ENCODE measurements around the gene MAGEA4.

The MAGEA4 gene

DNA sequence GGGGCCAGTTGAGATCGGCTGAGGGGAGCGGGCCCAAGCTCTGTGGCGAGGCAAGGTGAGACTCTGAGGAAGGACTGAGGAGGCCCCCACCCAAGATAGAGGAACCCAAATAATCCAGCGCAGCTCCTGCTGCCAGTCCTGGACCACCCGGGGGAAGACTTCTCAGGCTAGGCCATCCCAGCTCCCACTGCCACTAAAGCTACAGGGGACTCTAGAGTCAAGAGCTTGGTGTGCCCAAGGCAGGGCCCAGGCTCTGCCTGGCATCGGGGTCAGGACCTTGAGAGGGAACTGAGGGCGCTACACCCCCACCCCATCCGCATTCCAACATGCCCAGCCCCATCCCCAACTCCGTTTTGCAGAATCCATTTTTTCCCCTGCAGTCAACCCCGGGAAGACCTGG is 8.6 kb downstream of the MAGEA4 start:
- DNase-seq (ENCODE audit: low spot score): no peak
- in situ Hi-C loops (cut with MboI; ENCODE audit: low sequenced_read_pairs, unreplicated experiment): no loop called here
- TF ChIP-seq, protein P1, sequence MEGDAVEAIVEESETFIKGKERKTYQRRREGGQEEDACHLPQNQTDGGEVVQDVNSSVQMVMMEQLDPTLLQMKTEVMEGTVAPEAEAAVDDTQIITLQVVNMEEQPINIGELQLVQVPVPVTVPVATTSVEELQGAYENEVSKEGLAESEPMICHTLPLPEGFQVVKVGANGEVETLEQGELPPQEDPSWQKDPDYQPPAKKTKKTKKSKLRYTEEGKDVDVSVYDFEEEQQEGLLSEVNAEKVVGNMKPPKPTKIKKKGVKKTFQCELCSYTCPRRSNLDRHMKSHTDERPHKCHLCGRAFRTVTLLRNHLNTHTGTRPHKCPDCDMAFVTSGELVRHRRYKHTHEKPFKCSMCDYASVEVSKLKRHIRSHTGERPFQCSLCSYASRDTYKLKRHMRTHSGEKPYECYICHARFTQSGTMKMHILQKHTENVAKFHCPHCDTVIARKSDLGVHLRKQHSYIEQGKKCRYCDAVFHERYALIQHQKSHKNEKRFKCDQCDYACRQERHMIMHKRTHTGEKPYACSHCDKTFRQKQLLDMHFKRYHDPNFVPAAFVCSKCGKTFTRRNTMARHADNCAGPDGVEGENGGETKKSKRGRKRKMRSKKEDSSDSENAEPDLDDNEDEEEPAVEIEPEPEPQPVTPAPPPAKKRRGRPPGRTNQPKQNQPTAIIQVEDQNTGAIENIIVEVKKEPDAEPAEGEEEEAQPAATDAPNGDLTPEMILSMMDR (IDR thresholded peaks at IDR 0.05; ENCODE audit: borderline replicate concordance, control extremely low read depth, extremely low read depth, insufficient read depth, missing control alignments): no peak

DNA sequence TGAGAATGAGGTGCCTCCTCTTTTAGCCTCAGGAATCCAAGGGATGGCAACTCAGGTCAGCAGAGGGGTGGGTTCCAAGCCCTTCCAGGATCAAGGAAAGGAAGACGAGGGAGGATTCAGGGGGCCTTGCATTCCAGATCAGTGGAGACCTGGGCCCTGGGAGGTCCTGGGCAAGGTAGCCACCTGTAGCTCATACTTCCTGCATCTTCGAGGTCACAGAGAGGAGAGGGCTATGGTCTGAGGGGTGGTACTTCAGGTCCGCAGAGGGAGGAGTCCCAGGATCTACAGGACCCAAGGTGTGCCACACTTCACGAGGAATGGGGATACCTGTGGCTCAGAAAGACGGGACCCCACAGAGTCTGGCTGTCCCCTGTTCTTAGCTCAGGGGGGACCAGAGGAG is 9.2 kb downstream of the MAGEA4 start:
- in situ Hi-C loops (cut with MboI; ENCODE audit: low sequenced_read_pairs, unreplicated experiment): no loop called here
- TF ChIP-seq, protein P1 (IDR thresholded peaks at IDR 0.05; ENCODE audit: borderline replicate concordance, control extremely low read depth, extremely low read depth, insufficient read depth, missing control alignments): no peak
- DNase-seq (ENCODE audit: low spot score): no peak

DNA sequence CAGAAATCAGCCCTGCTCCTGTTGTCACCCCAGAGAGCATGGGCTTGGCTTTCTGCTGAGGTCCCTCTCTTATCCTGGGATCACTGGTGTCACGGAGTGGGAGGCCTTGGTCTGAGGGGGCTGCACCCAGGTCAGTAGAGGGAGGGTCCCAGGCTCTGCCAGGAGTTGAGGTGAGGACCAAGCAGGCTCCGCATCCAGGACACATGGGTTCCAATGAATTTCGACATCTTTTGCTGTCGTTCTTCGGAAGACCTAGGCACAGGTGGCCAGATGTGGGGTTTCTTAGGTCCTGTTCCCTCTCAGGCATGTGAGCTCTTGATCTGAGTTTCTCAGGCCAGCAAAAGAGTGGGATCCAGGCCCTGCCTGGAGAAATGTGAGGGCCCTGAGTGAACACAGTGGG is 10.0 kb downstream of the MAGEA4 start:
- TF ChIP-seq, protein P1 (IDR thresholded peaks at IDR 0.05; ENCODE audit: borderline replicate concordance, control extremely low read depth, extremely low read depth, insufficient read depth, missing control alignments): no peak
- in situ Hi-C loops (cut with MboI; ENCODE audit: low sequenced_read_pairs, unreplicated experiment): no loop called here
- DNase-seq (ENCODE audit: low spot score): no peak

DNA sequence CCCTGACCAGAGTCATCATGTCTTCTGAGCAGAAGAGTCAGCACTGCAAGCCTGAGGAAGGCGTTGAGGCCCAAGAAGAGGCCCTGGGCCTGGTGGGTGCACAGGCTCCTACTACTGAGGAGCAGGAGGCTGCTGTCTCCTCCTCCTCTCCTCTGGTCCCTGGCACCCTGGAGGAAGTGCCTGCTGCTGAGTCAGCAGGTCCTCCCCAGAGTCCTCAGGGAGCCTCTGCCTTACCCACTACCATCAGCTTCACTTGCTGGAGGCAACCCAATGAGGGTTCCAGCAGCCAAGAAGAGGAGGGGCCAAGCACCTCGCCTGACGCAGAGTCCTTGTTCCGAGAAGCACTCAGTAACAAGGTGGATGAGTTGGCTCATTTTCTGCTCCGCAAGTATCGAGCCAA is 11.0 kb downstream of the MAGEA4 start:
- in situ Hi-C loops (cut with MboI; ENCODE audit: low sequenced_read_pairs, unreplicated experiment): no loop called here
- no peak for DNase-seq (ENCODE audit: low spot score)
- TF ChIP-seq, protein P1 (IDR thresholded peaks at IDR 0.05; ENCODE audit: borderline replicate concordance, control extremely low read depth, extremely low read depth, insufficient read depth, missing control alignments): no peak

DNA sequence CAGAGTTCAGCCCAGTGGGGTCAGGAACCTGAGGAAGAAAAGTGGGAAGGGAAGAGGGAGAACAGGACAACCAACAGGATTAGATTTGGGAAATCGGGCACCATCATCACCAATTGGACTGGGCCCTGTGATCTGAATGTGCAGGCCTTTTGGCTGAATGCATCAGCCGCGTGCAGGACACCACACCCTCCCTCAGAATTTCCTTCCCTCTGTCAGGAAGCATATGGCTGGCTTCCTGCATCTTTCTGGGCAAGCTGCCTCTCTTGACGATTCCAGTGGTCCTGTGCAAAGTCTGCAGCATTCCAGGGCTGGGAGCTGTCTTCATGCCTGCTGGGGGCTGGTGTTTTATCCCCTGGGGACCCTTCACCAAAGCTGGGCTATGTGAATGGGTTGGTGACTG is 16.4 kb downstream of the MAGEA4 start:
- in situ Hi-C loops (cut with MboI; ENCODE audit: low sequenced_read_pairs, unreplicated experiment): no loop called here
- DNase-seq (ENCODE audit: low spot score): no peak
- TF ChIP-seq, protein P1 (IDR thresholded peaks at IDR 0.05; ENCODE audit: borderline replicate concordance, control extremely low read depth, extremely low read depth, insufficient read depth, missing control alignments): no peak

DNA sequence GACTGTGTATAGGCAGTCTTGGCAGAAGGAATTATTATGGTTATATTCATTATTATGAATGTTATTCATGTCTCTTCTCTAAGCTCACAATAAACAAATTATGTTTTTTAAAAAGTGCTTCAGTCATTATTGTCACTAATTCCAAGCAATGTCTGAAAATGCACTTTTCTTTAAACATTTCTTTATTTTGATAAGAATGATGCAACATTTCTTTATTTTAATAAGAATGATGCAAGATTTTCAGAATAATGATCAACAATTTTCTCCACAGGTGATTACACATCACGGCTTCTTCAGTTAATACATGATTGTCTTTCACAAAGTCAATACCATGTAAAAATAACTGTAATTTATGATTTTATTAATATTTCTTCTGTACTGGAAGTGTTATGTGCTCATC is 22.7 kb downstream of the MAGEA4 start:
- in situ Hi-C loops (cut with MboI; ENCODE audit: low sequenced_read_pairs, unreplicated experiment): no loop called here
- no peak for DNase-seq (ENCODE audit: low spot score)
- TF ChIP-seq, protein P1 (IDR thresholded peaks at IDR 0.05; ENCODE audit: borderline replicate concordance, control extremely low read depth, extremely low read depth, insufficient read depth, missing control alignments): no peak

DNA sequence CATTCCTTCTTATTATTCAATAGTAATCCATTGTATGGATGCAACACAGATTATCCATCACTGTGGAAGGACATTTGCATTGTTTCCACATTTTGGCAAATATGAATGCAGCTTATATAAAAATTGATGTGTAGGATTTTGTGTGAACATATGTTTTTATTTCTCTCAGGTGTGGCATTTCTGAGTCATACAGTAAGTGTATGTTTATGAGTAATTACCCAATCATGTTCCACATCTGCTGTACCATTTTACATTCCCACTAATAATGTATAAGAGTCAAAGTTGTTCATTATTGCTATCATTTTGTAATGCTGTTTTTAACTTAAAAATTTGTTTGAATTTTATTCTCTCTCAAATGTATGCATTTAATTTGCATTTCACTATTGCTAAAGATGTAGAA is 25.5 kb downstream of the MAGEA4 start:
- DNase-seq (ENCODE audit: low spot score): no peak
- in situ Hi-C loops (cut with MboI; ENCODE audit: low sequenced_read_pairs, unreplicated experiment): no loop called here
- TF ChIP-seq, protein P1 (IDR thresholded peaks at IDR 0.05; ENCODE audit: borderline replicate concordance, control extremely low read depth, extremely low read depth, insufficient read depth, missing control alignments): no peak
